Myocyte (in vitro differentiated cells): ENCODE measurements around the gene TRIM43B. TPM values are rescaled to one million over a fixed set of nuclear protein-coding genes. Genes with fewer than 3 reads are reported as not detected.
"Not testable (repeated sequence)": the region's sequence is repeated elsewhere in the genome, so short reads cannot be mapped to it uniquely, and the experiment has no call there.

Experiments
- DNase-seq: peaks from one replicate; pipeline ENCODE4 v3.0.0-alpha.2; 2012; ENCODE audit warnings: low read depth
- polyA plus RNA-seq: library from polyadenylated mRNA; unstranded; fragments of >200 nt; gene quantifications from one replicate; pipeline ENCODE4 v1.2.1, GENCODE V29; 2012; ENCODE audit warnings: missing spikeins
- total RNA-seq: library from RNA; depleted of rRNA; stranded (reverse); fragments of >200 nt; gene quantifications from 2 replicates; pipeline ENCODE4 v1.2.3, GENCODE V29; 2014

The TRIM43B gene
- total RNA-seq, result not detected in 2 replicates
- not detected for polyA plus RNA-seq

- DNase-seq, result not testable (repeated sequence)
These were observed at the start of gene TRIM43B for GRCh38 chr2:95484654-95485053. TRIM43B (minus strand) TSS chr2:95484754; CDS start chr2:95482714, 2,040 bp downstream.

DNA sequence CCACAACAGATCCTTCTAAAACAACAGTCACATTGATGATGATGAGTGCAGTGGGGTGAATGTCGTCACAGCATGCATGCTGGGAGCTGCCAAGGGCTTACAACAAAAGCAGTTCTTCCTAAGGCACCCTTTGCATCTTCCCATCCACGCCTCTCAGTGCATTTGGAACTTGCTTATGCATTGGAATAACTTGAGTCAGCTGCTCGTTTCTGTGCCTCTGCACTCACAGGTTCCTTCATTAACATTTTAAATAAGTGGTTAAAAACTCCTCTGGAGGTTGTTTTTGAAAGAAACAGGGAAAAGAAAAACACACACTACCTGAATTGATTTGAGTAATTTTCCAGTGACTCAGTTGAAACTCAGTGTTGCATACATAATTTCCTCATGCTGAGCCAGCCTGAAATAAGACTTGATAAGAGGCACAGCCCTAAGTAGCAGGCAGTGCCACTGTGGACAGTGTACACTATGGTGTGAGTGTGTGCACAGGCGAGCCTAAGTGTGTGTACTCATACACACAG, 46.8 kb upstream of the TRIM43B start:
- DNase-seq, result peak; percentile 16

- DNase-seq, result peak; percentile 34
These were observed 46.2 kb upstream of the TRIM43B start for GRCh38 chr2:95530734-95531133.

DNA sequence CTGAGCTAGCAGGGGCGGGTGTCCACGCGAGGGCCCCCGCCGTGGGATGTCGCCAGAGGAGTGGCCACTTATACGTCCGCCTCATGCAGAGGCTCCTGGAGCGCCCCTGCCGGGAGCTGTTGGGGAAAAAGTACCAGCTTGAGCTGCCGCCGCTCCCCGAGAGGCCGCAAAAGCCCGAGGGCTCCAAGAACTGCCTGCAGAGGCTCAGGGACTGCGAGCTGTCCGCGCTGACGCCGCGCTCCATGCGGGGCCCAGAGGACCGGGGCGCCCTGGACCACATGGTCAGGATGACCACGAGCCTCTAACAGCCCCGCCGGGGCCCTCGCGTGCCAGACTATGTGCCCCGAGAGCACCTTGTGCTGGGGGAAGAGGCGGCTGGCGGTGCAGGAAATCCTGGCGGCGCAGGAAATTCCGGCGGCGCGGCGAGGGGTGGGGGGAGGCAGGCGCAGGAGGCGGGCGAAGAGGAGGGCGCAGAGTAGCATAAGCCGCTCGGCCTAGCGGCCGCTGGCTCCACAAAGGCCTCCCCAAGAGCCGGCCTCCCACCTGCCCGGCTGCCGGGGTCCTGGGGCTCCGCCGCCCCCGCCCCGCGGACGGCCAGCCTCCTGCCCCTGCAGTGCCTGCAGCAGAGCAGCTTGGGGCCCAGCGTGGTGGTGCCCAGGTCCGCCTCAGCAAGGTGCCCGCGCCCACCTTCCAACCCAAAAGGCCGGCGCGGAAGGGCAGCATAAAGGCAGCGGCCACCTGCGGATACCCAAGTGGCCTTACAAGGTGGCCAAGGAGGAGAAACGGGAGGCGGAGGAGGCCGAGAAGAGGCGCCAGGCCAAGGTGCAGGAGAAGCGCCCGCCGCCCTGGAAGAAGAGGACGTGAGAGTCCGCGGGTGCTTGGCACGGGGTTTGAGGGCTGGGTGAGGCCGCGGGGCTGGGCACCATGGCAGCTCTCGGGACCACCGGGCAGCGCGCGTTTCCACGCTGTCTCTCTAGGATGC, 42.1 kb upstream of the TRIM43B start:
- peak; percentile 85 for DNase-seq

DNA sequence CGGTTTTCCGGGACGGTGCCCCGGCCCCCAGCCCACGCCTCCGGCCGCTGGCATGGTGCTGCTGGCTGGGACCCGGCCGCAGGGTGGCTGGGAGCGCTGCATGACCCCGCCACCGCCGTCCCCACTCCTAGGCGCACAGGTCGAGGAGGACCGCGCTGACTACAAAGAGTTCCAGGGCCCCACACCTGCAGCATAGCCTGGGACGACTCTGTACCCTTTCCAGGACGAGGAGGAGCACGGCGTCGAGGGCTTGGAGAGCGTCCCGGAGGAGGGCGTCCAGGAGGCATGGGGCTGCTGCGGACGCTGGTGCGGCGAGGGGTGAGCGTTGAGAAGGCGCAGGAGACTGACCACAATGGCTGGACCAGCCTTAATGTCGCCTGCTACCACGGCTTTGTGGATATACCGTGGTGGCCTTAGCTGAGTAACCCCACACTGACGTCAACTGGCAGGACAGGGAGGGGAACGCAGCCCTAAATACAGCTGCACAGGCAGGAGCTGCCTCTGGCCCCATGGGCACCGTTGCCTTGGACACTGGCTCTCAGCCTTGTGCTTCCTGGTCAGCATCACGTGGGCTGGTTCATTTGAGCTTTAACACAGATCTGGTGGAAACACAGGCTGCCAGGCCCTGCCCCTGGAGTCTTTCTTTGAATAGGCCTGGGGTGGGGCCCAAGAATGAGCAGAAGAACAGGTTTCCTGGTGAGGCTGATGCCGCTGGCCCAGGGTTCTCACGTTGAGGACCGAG, 40.9 kb upstream of the TRIM43B start:
- peak; percentile 84 for DNase-seq

DNA sequence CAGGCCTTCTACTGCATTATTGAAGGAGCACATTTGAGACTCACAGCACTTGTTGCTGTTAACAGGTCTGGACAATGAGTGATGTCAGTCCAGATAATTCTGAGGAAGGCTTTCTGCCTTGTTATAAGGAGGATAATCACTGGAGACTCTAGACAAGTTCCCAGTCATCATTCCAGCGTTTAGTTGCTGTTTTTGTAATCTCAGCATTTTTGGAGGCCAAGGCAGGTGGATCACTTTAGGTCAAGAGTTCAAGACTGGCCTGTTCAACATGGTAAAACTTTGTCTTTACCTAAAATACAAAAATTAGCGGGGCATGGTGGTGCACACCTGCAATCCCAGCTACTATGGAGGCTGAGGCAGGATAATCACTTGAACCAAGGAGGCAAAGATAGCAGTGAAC, 39.6 kb upstream of the TRIM43B start:
- DNase-seq, result no peak

DNA sequence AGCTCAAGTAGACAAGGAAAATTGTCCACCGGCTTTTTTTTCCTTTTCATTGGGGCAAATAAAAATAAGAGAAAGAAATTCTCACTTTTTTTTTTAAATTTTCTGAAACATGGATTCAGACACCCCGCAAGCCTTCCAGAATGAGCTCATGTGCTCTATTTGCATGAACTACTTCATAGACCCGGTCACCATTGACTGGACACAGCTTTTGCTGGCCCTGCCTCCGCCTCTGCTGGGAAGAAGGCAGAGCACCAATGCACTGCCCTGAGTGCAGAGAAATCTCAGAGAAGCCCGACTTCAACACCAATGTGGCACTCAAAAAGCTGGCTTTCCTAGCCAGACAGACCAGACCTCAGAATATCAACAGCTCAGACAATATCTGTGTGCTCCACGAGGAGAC, 30.2 kb upstream of the TRIM43B start:
- no peak for DNase-seq

- DNase-seq, result not testable (repeated sequence)
These were observed 29.7 kb upstream of the TRIM43B start for GRCh38 chr2:95514226-95514625.

GRCh38 chr2:95509408-95509807, 24.9 kb upstream of the TRIM43B start:
- DNase-seq, result no peak

DNA sequence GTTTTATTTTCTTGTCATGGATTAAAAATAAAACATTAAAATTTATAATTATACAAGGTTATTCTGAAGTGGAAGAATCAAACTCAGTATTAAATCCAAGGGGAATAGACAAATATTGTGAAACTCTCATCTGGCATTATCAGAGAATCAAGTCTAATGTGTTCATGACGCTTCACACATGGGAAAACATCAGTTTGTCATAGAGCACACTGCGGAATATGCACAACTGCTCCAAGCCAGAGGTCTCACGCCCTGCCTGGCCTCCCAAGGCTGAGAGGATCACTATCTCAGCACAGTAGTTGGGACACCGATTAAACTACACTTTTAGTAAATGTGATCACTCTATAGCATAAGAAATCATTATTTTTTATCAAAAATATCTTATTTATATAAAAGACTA, 20.7 kb upstream of the TRIM43B start:
- DNase-seq, result no peak

- no peak for DNase-seq
These were observed 16.3 kb upstream of the TRIM43B start for GRCh38 chr2:95500854-95501253.

DNA sequence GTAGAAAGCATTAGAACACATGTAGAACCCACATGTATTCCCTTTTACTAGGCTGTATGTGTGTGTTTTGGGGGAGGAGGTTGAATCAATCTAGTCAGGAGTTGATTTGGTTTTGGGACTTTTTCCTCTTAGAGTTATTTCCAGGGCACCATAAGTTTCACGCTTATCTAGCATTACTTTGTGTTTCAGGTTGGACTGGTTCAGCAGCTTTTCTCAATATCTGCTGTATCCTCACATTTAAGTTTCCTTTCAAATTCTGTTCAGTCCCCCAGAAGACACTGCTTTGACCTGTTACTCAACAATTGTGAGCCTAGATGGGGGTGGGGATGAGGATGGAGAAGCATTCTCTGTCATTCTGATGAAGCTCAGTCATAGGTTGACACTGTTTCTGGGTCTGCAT, 7.5 kb upstream of the TRIM43B start:
- not testable (repeated sequence) for DNase-seq

DNA sequence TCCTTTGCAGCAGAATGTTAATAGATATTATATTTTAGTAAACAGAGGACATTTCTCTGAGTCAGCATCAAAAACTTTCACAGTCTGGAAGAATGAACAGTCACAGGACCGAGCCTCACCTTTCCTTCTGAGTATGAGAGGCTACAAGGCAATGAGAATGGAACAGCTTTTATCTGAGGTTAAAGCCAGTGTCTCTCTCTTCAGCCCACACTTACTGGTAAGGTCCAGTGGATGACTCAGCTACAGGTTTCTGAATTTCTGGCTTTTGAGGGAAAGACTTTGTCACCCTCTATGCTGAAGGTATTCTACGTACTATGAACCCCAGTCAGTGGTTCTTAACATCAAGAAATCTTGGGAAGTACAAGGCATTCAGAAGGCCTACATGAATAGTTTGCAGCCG, 9.5 kb downstream of the TRIM43B start:
- not testable (repeated sequence) for DNase-seq

DNA sequence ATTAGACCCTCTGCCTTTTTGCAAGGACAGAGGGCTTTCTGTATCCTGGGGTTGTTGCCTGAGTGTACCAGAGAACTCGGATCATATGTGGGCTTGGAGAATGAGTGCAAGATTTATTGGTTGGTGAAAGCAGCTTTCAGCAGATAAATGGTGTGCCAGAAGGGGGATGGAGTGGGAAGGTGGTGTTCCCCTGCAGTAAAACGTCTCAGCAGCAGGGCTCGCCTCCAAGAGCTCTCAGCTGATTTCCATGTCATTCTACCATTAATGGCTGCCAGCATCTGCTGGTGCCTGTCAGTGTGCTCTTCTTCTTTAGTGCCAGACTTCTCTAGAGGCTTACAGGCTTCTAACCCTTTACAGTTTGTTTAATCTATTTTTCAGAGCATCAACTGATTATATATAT, 16.6 kb downstream of the TRIM43B start:
- not testable (repeated sequence) for DNase-seq

DNA sequence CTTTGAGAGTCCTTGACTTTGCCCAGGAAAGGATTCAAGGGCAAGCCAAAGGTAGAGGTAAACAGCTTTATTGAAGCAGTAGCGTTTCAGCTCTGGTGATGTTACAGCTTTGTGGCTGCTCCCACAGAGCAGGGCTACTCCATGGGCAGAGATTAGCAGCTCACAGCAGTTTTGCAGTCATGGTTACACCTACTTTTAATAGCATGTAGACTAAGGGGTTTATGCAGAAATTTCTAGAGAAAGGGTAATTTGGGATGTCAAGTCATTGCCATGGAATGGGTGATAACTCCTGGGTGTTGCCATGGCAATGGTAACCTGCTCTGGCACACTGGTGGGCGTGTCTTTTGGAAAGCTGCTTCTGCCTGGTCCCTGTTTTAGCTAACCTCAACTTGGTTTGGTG, 18.0 kb downstream of the TRIM43B start:
- DNase-seq, result not testable (repeated sequence)

DNA sequence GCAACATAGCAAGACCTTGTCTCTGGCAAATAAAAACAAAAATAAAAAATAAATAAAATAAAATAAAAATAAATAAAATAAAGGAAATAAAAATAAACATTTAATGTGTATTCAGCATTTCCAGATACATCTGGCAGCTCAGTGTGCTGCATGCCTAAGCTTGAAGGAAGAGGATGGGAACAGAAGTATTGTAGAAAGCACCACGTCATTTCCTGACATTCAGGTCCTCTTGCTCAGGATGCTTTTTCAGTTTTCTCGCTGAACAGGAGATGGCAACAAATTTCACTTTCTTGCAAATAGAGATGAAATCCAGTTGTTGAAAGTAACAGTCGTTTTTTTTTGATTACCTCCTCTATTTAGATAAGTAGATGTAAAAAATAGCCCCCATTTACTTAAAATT, 21.3 kb downstream of the TRIM43B start:
- not testable (repeated sequence) for DNase-seq

DNA sequence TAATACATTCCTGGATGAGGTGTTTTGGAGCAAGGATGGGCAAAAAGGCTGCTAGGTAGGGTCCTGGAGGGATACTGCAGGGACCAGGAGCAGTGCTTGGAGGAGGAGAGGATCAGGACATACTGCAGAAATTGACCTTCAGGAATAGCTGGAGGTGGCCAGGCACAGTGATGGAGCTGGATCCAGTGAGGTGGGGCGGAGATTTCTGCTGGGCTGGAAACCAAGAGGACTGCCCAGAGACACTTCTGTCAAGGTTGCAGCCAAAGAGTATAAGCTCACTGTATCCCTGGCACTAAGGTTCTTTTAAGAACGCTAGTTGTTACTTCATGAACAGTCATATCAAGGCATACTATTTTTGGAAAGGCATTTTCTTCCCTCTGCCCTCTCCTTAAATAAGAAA, 39.2 kb downstream of the TRIM43B start:
- not testable (repeated sequence) for DNase-seq

DNA sequence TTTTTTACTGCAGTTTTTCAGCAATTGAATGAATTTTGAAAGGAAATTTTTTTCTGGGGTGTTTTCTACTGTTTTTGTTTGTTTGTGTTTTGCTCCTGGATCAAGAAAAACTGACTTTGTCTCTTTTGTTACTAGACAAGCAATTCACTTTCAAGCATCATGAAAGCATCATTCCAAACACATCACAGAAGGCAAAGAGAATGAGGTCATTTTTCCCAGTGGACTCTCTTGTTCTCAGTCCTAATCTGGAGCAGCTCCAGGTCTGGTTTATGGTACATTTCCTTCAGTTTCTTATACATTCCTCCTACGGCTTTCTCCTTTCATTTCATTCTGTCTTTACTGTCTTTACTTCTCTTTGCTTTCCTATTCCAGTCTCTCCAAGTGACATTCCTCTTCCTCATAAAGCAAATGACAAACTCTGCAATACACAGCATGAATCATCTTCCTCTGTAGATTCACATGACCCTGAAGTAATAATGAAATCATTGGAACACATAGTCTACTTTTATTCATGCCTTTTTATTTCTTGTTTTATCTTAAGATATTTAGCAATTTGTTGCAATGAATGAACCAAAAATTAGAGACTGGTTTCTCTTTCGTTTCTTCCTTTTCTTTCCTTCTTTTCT, 42.0 kb downstream of the TRIM43B start:
- not testable (repeated sequence) for DNase-seq

DNA sequence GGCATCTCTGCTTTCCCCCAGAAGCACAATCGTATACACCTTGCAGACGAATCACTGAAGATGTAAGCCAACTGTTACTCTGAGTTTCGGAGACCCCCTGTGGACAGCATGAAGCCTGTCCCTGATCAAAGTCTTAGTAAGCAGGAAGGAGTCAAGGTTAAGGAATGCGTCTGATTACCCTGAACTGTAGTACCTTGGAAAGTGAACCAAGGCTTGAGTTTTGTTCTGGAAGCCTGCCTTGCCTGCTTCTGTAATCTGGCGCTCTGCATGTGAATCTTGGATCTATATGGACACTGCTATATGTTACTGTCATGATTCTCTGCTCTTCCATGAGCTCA, 48.7 kb downstream of the TRIM43B start:
- not testable (repeated sequence) for DNase-seq

- DNase-seq, result not testable (repeated sequence)
These were observed 49.2 kb downstream of the TRIM43B start for GRCh38 chr2:95435162-95435871.
